Neural cell (in vitro differentiated cells): ENCODE results near the gene LHPP.

Experiments
- EZH2 ChIP-seq: fragments of 200-600, 300-800 bp; shearing (Covaris generic), sonication (generic); IDR thresholded peaks from 2 replicates; pipeline ENCODE4 v1.6.1; 2014; ENCODE audit warnings: antibody characterized with exemption, low read length, borderline replicate concordance, mild to moderate bottlenecking; ENCODE audit not compliant: insufficient read depth, poor library complexity, severe bottlenecking
- POLR2AphosphoS5 ChIP-seq: IDR thresholded peaks from 2 replicates; pipeline ENCODE4 v1.6.1; 2012
- RAD21 ChIP-seq: fragments of 450-650 bp; conservative IDR thresholded peaks from 2 replicates; pipeline ENCODE4 v1.6.1; 2014; ENCODE audit warnings: antibody characterized with exemption, mild to moderate bottlenecking, moderate library complexity
- SMC3 ChIP-seq: fragments of 450-650 bp; conservative IDR thresholded peaks from 2 replicates; pipeline ENCODE4 v1.6.1; 2014; ENCODE audit warnings: antibody characterized with exemption, mild to moderate bottlenecking, moderate library complexity; ENCODE audit not compliant: poor library complexity
- TF ChIP-seq, protein P1 (sequence below): fragments of 450-650 bp; IDR thresholded peaks from 2 replicates; pipeline ENCODE4 v1.5.1; 2014; ENCODE audit warnings: antibody characterized with exemption, mild to moderate bottlenecking, moderate library complexity; ENCODE audit not compliant: poor library complexity, severe bottlenecking
- TF ChIP-seq, protein P2 (sequence below): IDR thresholded peaks from 2 replicates; pipeline ENCODE4 v1.6.1; 2012; ENCODE audit warnings: borderline replicate concordance

GRCh38 chr10:124532106-124532641, 70.6 kb downstream of the LHPP start:
- TF ChIP-seq, protein P1, sequence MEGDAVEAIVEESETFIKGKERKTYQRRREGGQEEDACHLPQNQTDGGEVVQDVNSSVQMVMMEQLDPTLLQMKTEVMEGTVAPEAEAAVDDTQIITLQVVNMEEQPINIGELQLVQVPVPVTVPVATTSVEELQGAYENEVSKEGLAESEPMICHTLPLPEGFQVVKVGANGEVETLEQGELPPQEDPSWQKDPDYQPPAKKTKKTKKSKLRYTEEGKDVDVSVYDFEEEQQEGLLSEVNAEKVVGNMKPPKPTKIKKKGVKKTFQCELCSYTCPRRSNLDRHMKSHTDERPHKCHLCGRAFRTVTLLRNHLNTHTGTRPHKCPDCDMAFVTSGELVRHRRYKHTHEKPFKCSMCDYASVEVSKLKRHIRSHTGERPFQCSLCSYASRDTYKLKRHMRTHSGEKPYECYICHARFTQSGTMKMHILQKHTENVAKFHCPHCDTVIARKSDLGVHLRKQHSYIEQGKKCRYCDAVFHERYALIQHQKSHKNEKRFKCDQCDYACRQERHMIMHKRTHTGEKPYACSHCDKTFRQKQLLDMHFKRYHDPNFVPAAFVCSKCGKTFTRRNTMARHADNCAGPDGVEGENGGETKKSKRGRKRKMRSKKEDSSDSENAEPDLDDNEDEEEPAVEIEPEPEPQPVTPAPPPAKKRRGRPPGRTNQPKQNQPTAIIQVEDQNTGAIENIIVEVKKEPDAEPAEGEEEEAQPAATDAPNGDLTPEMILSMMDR, result no peak
- TF ChIP-seq SMC3 (no peak), EZH2 (no peak), RAD21 (no peak), POLR2AphosphoS5 (no peak)
- TF ChIP-seq, protein P2, sequence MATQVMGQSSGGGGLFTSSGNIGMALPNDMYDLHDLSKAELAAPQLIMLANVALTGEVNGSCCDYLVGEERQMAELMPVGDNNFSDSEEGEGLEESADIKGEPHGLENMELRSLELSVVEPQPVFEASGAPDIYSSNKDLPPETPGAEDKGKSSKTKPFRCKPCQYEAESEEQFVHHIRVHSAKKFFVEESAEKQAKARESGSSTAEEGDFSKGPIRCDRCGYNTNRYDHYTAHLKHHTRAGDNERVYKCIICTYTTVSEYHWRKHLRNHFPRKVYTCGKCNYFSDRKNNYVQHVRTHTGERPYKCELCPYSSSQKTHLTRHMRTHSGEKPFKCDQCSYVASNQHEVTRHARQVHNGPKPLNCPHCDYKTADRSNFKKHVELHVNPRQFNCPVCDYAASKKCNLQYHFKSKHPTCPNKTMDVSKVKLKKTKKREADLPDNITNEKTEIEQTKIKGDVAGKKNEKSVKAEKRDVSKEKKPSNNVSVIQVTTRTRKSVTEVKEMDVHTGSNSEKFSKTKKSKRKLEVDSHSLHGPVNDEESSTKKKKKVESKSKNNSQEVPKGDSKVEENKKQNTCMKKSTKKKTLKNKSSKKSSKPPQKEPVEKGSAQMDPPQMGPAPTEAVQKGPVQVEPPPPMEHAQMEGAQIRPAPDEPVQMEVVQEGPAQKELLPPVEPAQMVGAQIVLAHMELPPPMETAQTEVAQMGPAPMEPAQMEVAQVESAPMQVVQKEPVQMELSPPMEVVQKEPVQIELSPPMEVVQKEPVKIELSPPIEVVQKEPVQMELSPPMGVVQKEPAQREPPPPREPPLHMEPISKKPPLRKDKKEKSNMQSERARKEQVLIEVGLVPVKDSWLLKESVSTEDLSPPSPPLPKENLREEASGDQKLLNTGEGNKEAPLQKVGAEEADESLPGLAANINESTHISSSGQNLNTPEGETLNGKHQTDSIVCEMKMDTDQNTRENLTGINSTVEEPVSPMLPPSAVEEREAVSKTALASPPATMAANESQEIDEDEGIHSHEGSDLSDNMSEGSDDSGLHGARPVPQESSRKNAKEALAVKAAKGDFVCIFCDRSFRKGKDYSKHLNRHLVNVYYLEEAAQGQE, result no peak
